Right atrium auricular region (tissue), 2 donors: Measurements from ENCODE around the gene BRAF. TPM values are rescaled to one million over a fixed set of nuclear protein-coding genes. Genes with fewer than 3 reads are reported as not detected.
"Not testable (repeated sequence)": the region's sequence is repeated elsewhere in the genome, so short reads cannot be mapped to it uniquely, and the experiment has no call there.

Source experiments
- DNase-seq: peaks from one replicate; pipeline ENCODE4 v3.0.0-alpha.2; 2019; ENCODE audit warnings: low spot score
- H3K27ac ChIP-seq, 2 donors: fragments of 200-600 bp; sonication (generic); 1 replicate in 1 of 2; 2 replicates in 1 of 2; pipeline ENCODE4 v1.5.1; 2016 to 2019
- H3K27me3 ChIP-seq, 2 donors: fragments of 200-600 bp; sonication (generic); one replicate each; pipeline versions ENCODE4 v1.5.1 to v1.6.0; 2017 to 2019
- H3K36me3 ChIP-seq: fragments of 200-600 bp; sonication (generic); one replicate; pipeline ENCODE4 v1.5.1; 2016
- H3K4me1 ChIP-seq, 2 donors: fragments of 200-600 bp; sonication (generic); one replicate each; pipeline versions ENCODE4 v1.5.1 to v1.6.0; 2017 to 2019
- H3K4me3 ChIP-seq, 2 donors: fragments of 200-600 bp; sonication (generic); 1 replicate in 1 of 2; 2 replicates in 1 of 2; pipeline ENCODE4 v1.5.1; 2017 to 2019; ENCODE audit warnings: mild to moderate bottlenecking in 1 of 2, moderate library complexity in 1 of 2
- H3K9me3 ChIP-seq, 2 donors: fragments of 200-600 bp; sonication (generic); one replicate each; pipeline ENCODE4 v1.5.1; 2019
- CTCF ChIP-seq, 2 donors: fragments of 200-600 bp; sonication (generic); IDR thresholded peaks; one replicate each; pipeline ENCODE4 v1.5.1; 2019; ENCODE audit warnings: antibody characterized with exemption in 2 of 2
- total RNA-seq, 2 donors: library from RNA; depleted of rRNA; stranded (reverse); fragments of >200 nt; gene quantifications; one replicate each; pipeline ENCODE4 v1.1.0, GENCODE V29; 2016

Gene BRAF
- total RNA-seq, 2 donors from 2014 or later = 23.5 to 29.2 TPM

- peak overlapping the region; percentile 83 to 96 for H3K27ac ChIP-seq
- H3K4me1 ChIP-seq = peaks cover 0 to 27% of the 10 kb centered on the region in 2 donors
- TF ChIP-seq CTCF (IDR thresholded peaks at IDR 0.05) = no peak
- peak overlapping the region; percentile 66 to 83 for H3K4me3 ChIP-seq
- peaks cover 5% of the 10 kb centered on the region for H3K36me3 ChIP-seq
- H3K9me3 ChIP-seq = no peaks in the 10 kb centered on the region
- H3K27me3 ChIP-seq = no peaks in the 10 kb centered on the region
- peak; percentile 96 for DNase-seq
Observed at GRCh38 chr7:140696024-140696679, 228.6 kb downstream of the BRAF start.

DNA sequence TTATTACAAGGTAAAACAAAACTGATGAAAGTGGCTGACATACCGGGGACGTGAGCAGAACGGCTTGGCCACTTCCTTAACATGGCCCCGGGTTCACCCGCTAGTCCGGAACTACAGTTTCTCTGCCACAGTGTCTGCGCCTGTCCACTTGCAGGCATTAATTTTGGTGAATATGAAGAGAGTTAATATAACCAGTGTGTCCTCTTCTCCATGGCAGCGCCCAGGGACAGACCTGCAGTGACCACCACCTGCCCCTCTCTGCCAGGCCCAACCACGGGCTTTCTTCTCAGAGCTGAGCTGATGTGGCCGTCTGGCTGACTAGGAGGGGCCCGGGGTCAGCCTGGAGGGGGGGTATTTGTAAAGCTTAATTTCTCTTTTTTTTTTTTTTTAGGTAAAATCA lies 229.3 kb downstream of the BRAF start:
- no peak overlapping the region for H3K27ac ChIP-seq
- H3K27me3 ChIP-seq = no peaks in the 10 kb centered on the region
- H3K4me1 ChIP-seq = peaks cover 0 to 27% of the 10 kb centered on the region in 2 donors
- H3K36me3 ChIP-seq = peaks cover 13% of the 10 kb centered on the region
- TF ChIP-seq CTCF (IDR thresholded peaks at IDR 0.05) = no peak
- no peaks in the 10 kb centered on the region for H3K9me3 ChIP-seq
- no peak overlapping the region for H3K4me3 ChIP-seq
- DNase-seq = peak; percentile 47

GRCh38 chr7:140694592-140694991 lies 230.1 kb downstream of the BRAF start:
- no peak for TF ChIP-seq CTCF (IDR thresholded peaks at IDR 0.05)
- H3K27ac ChIP-seq = no peak overlapping the region
- H3K27me3 ChIP-seq = no peaks in the 10 kb centered on the region
- no peak overlapping the region for H3K4me3 ChIP-seq
- H3K36me3 ChIP-seq = peaks cover 19% of the 10 kb centered on the region
- DNase-seq = peak; percentile 36
- no peaks in the 10 kb centered on the region for H3K9me3 ChIP-seq
- peaks cover 0 to 27% of the 10 kb centered on the region in 2 donors for H3K4me1 ChIP-seq

DNA sequence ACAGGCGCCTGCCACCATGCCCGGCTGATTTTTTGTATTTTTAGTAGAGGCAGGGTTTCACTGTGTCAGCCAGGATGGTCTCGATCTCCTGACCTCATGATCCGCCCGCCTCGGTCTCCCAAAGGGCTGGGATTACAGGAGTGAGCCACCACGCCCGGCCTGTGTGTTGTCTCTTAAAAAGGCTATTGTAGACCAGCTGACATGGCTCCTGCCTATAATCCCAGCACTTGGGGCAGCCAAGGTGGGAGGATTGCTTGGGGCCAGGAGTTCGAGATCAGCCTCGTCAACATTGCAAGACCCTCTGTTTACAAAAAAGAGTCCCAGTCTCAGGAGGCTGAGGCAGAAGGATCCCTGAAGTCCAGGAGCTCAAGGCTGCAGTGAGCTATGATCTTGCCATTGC lies 230.9 kb downstream of the BRAF start:
- not testable (repeated sequence) for H3K4me3 ChIP-seq, H3K27me3 ChIP-seq, H3K9me3 ChIP-seq, H3K27ac ChIP-seq
- peak; percentile 54 for DNase-seq
- Histone ChIP-seq H3K4me1 (peaks cover 0 to 21% of the 10 kb centered on the region in 2 donors), H3K36me3 (peaks cover 21% of the 10 kb centered on the region)

- H3K27ac ChIP-seq = no peak overlapping the region
- no peaks in the 10 kb centered on the region for H3K9me3 ChIP-seq
- DNase-seq = peak; percentile 43
- no peaks in the 10 kb centered on the region for H3K27me3 ChIP-seq
- peaks cover 0 to 6% of the 10 kb centered on the region in 2 donors for H3K4me1 ChIP-seq
- no peak overlapping the region for H3K4me3 ChIP-seq
- H3K36me3 ChIP-seq = peaks cover 38% of the 10 kb centered on the region
- TF ChIP-seq CTCF (IDR thresholded peaks at IDR 0.05) = no peak
Observed at GRCh38 chr7:140691376-140692045, 233.2 kb downstream of the BRAF start.

DNA sequence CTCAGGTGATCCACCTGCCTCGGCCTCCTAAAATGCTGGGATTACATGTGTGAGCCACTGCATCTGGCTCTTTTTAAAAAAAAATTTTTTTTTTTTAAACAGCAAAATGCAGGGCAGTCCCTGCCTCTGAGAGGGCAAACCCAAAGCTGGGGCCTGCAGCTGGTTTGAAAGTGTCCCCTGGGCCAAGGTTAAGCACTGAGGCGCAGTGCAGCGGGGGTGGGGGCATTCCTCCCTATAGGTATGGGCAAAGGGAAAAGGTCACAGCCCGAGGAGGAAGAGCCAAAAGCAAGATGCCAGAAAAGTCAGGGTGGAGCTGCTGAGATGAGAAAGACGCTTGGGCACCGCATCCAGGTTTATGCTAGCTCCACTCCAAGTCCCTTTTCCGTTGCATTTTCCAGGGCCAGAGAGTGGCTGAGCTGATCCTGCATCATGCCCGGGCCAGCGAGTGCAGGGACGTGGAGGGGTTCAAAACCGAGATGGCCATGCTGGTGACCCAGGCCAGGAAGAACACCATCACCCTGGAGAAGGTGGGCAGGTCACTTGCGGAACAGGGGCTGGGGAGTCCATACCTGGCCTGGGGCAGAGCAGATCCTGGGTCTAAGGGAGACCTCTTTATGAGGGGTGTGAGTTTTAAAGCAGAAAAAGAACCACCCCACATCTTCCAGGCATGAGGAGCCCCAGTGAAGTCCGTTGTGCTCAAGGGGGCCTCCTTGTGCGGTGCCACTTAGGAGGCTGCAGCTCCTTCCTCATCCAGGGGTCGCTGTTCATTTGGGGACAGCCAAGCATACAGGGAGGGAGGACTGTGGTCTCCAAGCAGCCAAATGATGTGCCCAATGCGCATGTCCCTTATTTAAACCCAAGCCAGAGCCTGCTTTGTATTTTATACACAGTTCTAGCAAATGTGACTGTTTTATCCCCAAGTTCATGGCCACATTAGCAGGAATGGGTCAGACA lies 235.3 kb downstream of the BRAF start:
- Histone ChIP-seq H3K4me3 (no peak overlapping the region), H3K36me3 (peaks cover 38% of the 10 kb centered on the region), H3K4me1 (no peaks in the 10 kb centered on the region), H3K9me3 (no peaks in the 10 kb centered on the region), H3K27me3 (no peaks in the 10 kb centered on the region), H3K27ac (no peak overlapping the region)
- no peak for TF ChIP-seq CTCF (IDR thresholded peaks at IDR 0.05)
- DNase-seq = no peak
